ENCODE measurements around the gene MAF. TPM values are rescaled to one million over a fixed set of nuclear protein-coding genes. Genes with fewer than 3 reads are reported as not detected.

The MAF gene
- total RNA-seq, 1 experiment from 2014 or later, result 4.9 TPM

GRCh38 chr16:79635488-79635887 is 35.0 kb upstream of the MAF start:
- Histone ChIP-seq H2AFZ (ENCODE audit: low read length) (no peak overlapping the region), H4K5ac (ENCODE audit: insufficient read length, low read depth, low read length) (no peak overlapping the region), H3K23me2 (ENCODE audit: insufficient read length, low read depth, low read length, poor library complexity, severe bottlenecking) (no peaks in the 10 kb centered on the region), H2BK120ac (ENCODE audit: low read depth, low read length, poor library complexity, severe bottlenecking) (no peak overlapping the region), H4K20me1 (ENCODE audit: control insufficient read depth, insufficient read depth, insufficient read length) (no peaks in the 10 kb centered on the region), H3K4ac (ENCODE audit: low read depth, low read length) (no peak overlapping the region), H3K18ac (ENCODE audit: insufficient read length, low read depth, low read length) (no peak overlapping the region), H2AK5ac (ENCODE audit: insufficient read length, low read length) (no peak overlapping the region), H3K27me3 (ENCODE audit: insufficient read depth, low read length) (no peaks in the 10 kb centered on the region), H3K4me1 (ENCODE audit: insufficient read depth, low read length) (no peaks in the 10 kb centered on the region), H3K27ac (ENCODE audit: insufficient read length, low read depth, low read length) (no peak overlapping the region), H2BK15ac (ENCODE audit: low read depth, low read length) (no peak overlapping the region), H3K4me2 (ENCODE audit: insufficient read depth, insufficient read length, low read length) (no peak overlapping the region), H2BK12ac (ENCODE audit: insufficient read length, low read depth, low read length) (no peak overlapping the region), H4K91ac (ENCODE audit: insufficient read length, low read depth, low read length) (no peak overlapping the region), H3T11ph (ENCODE audit: low read length) (no peak overlapping the region), H2BK20ac (ENCODE audit: low read depth, low read length, poor library complexity, severe bottlenecking) (no peak overlapping the region), H3K9ac (ENCODE audit: extremely low read depth, insufficient read length, low read length) (no peak overlapping the region), H2BK5ac (ENCODE audit: insufficient read length, low read length) (no peak overlapping the region), H4K8ac (replicated peaks; ENCODE audit: insufficient read length, low read depth, low read length) (no peak overlapping the region), H3K14ac (ENCODE audit: insufficient read depth, low read length) (no peak overlapping the region), H3K56ac (ENCODE audit: insufficient read length, low read depth, low read length) (no peak overlapping the region), H3K79me1 (ENCODE audit: insufficient read depth, low read depth, low read length, poor library complexity, severe bottlenecking) (no peaks in the 10 kb centered on the region), H3K23ac (ENCODE audit: insufficient read length, low read depth, low read length) (no peak overlapping the region), H3K9me3 (ENCODE audit: control insufficient read depth, low read depth, low read length) (no peaks in the 10 kb centered on the region), H3K79me2 (ENCODE audit: insufficient read depth, low read length) (no peaks in the 10 kb centered on the region)
- Mint-ChIP-seq H3K9me3 (no peaks in the 10 kb centered on the region; a peak in 1 of 5 replicates), H3K4me1 (peaks cover 0 to 6% of the 10 kb centered on the region in 2 experiments; a peak in 2 of 4 replicates), H3K4me3 (no peak overlapping the region), H3K27ac (no peak overlapping the region), H3K27me3 (ENCODE audit: low read depth) (no peaks in the 10 kb centered on the region), H3K36me3 (ENCODE audit: insufficient read depth in 1 of 3, low read depth in 3 of 3) (no peaks in the 10 kb centered on the region)
- WGBS (ENCODE audit: extremely low coverage, insufficient read length, low lambda C conversion rate), result no CpG with 5 or more reads among the region's 2 CpGs
- no peak for TF ChIP-seq CTCF (conservative IDR thresholded peaks at IDR 0.05)
- DNase-seq, result no peak
